LNCaP clone FGC (cell line): ENCODE results near the gene PRKCE.

Experiments
- DNase-seq: peaks from one replicate; pipeline ENCODE4 v3.0.0-alpha.2; 2011; ENCODE audit warnings: low read depth
- H3K4me3 ChIP-seq: 2 replicates; pipeline ENCODE4 v1.5.1; 2011; ENCODE audit warnings: mild to moderate bottlenecking, low read depth, low read length, control low read depth
- TF ChIP-seq, protein P1 (sequence below): IDR thresholded peaks from 2 replicates; pipeline ENCODE4 v1.5.1; 2012; ENCODE audit warnings: mild to moderate bottlenecking; ENCODE audit not compliant: control insufficient read depth, insufficient read depth; ENCODE audit errors: extremely low read depth

The PRKCE gene

DNA sequence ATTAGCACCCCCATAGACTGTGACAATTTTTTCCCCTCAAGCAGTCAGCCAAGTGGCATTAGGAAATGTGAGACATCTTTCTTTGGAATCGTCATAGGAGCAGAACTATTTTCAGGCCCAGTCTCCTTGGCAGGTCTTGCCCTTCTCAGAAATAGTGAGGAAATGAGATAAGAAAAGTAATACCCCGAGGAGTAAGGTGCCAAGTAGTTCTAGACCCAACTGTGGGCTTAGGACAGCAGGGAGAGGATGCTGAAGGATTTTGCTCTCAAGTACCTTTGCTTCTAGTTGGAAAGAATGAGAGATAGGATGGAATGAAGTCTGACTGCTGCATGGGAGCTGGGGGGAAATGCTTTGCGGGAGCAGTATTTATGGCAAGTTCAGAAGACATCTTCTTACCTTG, 31.8 kb downstream of the PRKCE start:
- TF ChIP-seq, protein P1, sequence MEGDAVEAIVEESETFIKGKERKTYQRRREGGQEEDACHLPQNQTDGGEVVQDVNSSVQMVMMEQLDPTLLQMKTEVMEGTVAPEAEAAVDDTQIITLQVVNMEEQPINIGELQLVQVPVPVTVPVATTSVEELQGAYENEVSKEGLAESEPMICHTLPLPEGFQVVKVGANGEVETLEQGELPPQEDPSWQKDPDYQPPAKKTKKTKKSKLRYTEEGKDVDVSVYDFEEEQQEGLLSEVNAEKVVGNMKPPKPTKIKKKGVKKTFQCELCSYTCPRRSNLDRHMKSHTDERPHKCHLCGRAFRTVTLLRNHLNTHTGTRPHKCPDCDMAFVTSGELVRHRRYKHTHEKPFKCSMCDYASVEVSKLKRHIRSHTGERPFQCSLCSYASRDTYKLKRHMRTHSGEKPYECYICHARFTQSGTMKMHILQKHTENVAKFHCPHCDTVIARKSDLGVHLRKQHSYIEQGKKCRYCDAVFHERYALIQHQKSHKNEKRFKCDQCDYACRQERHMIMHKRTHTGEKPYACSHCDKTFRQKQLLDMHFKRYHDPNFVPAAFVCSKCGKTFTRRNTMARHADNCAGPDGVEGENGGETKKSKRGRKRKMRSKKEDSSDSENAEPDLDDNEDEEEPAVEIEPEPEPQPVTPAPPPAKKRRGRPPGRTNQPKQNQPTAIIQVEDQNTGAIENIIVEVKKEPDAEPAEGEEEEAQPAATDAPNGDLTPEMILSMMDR: no peak
- no peak overlapping the region for H3K4me3 ChIP-seq
- DNase-seq: no peak

DNA sequence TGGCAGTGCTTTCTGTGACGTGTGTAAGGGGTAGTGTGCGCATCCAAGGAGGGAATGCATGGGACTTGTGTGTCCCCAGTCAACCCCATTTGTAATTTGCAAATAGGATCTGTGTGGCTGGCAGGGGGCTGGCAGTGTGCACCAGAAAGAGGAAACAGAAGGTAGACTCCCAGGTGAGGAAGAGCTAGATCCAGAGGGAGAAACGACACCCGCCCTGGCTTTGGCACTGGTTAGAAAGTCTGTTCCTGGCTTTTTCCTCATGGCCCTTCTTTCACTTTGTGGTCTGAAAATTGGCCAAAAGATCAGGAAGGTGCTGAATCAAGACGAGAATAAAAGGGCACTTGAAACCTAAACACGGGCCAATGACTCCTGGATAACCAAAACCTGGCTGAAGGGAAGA, 33.3 kb downstream of the PRKCE start:
- no peak for DNase-seq
- H3K4me3 ChIP-seq: no peak overlapping the region
- TF ChIP-seq, protein P1: no peak

DNA sequence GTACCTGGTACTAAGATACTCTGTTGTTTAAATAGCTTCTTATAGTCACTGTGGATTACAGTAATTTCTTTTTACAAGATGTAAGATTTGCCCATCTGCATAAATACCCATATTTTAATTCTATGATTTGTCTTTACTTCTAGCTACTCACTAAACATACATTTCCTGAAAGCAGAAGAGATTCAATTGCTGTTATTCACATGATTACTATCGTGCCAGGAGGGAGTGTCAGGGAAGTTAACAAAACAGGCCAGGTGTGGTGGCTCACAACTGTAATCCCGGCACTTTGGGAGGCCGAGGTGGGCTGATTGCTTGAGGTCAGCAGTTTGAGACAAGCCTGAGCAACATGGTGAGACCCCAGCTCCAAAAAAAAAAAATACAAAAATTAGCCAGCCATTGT, 33.8 kb downstream of the PRKCE start:
- DNase-seq: no peak
- TF ChIP-seq, protein P1: no peak

DNA sequence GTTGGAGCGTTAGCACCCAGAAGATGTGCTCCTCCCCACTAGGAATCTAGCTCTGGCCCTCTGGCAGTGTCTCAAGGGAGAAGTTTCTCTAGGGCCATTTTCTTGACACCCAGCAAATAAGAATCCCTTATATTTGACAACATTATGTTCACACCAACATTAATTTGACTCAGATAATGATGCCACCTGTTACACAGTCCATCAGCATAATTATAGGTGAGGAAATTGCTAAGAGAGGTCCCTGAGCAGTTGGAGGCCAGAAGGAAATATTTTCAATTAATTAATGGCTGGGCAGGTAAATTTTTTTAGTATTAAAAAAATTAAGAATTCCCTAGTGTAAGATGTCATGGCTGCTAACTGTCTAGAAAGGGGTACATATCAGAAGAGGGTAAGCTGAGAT, 36.5 kb downstream of the PRKCE start:
- no peak overlapping the region for H3K4me3 ChIP-seq
- TF ChIP-seq, protein P1: no peak
- no peak for DNase-seq

More for the DNA sequence above, 33.8 kb downstream of the PRKCE start:
- H3K4me3 ChIP-seq: no peak overlapping the region

DNA sequence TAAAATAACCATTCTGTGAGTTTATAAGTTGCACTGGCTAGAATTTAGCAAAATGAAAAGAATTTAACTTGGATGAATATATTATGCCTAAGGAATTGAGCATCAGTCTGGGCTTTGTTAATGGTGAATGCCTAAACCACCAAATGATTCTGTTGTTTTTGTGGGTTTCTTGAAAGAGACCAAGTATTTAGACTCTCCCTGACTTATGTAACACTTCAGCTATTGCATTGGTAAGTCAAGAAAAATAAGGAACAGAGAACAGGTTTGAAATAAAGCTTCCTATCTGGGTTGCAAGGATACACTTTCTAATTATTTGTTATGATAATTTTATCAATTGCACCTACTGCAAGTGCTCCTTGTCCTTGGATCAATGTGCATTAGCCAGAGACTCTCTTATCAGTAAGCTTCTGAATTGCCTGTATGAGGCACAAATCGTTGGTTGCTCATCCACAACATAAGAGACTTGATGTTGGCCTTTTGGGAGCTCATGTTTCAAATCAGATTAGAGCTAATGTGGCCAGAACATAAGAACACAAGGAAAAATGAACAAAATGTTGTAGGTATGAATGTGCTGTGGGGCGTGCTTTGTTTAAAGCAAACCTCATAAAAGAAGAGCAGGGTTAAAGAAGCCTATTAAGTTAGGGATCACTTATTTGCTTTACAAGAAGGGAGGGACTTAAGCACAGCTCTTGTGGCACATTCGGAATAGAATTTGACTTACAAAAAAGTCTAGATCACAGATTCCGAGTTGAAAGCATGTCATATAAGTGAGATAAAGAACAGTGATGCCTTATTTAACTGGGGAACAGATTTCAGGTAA, 37.2 kb downstream of the PRKCE start:
- H3K4me3 ChIP-seq: no peak overlapping the region
- DNase-seq: peak; percentile 40
- TF ChIP-seq, protein P1: no peak

DNA sequence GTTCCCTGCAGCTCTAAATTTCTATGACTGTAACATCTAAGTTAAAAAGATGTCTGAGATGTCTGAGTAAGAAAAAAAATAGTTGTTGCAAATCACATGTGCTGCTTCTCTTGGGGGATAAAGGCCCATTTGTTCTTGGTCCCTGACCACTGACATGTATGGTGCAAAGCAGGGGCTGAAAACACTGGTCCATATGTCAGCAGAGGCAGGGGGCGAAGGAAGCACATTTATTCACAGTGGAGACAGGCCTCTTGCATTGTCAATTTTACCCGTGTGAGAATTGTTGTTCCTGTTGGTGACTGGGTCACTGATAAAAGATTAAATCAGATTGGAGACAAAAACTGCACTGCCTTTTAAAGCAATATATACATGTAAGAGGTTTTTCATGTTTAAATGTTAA, 38.8 kb downstream of the PRKCE start:
- no peak overlapping the region for H3K4me3 ChIP-seq
- no peak for DNase-seq
- TF ChIP-seq, protein P1: no peak

DNA sequence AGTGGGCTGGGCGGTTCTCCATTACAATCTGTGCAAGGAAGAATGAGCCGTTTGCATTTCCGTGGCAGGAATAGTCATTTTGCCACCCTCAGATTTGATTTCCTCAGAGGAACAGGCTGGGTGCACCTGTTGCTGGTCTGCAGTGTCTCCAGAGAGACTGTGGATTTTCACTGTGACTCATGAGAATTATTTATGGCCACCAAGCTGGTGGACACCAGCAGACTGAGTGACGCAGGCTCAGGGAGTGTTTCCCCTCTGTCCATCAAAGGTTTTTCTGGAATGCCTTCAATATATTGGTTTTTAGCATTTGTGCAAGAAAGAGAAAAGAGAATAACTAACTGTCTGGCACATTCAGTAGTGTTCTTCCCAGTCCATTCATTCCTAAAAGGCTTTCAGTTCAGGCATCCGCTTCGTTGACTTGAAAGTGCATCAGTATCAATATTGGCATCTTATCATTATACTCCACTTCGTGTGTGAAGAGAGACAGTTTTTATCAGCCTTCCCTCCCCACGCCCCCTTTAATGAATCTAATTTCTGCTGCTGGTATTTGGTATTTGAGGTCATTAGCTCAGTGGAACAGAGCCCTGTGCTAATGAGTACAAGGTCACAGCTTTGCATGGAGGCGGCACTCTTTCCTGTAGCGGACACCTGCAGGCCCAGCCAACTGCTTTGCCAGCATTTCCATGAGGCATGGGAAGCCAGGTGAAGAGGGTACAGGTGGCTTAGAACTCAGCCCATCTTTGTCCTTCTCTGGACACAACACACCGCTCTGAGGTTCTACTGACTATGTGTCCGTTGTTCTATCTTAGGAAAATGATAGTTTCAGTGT, 39.9 kb downstream of the PRKCE start:
- TF ChIP-seq, protein P1: no peak
- DNase-seq: no peak
- H3K4me3 ChIP-seq: no peak overlapping the region
